ENCODE results near the gene E2F2.

The E2F2 gene

DNA sequence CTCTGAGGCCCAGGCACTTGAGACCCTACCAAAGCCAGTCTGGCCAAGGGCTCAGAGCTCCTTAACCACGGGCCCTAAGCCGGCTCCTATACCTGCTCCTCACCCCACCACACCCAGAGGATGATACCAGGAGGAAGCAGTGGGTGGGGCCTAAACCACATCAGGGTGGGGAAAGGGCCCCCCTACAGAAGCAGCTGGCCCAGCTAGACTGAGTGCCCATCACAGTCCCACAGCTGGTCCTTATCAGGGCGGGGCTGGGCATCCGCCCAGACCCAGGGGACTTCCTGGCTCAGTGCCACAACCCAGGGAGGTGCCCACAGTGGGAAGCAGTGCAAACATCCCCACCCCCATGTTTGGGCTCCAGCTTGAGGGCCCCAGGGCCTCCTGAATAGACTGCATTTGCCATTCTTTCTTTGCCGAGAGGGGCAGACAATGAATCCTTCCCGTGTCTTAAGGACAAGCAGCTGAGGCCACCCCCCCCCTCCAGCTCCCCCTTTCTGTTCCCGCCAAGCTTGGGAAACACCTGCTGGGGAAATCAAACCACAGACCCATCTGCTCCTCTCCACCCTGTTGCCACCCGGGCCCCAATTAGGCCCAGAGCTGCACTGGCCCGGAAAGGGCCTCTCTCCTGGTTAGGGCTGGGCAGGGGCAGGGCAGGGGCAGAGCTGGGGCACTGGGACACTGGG is 6.2 kb downstream of the E2F2 start:
- Mint-ChIP-seq H3K4me3 (no peak overlapping the region), H3K27ac (no peak overlapping the region), H3K27me3 (ENCODE audit: low read depth, poor library complexity) (peaks cover 9% of the 10 kb centered on the region), H3K36me3 (ENCODE audit: low read depth) (peaks cover 12% of the 10 kb centered on the region), H3K9me3 (no peaks in the 10 kb centered on the region), H3K4me1 (peaks cover 21% of the 10 kb centered on the region)
- no peak for DNase-seq
- TF ChIP-seq, protein P1, sequence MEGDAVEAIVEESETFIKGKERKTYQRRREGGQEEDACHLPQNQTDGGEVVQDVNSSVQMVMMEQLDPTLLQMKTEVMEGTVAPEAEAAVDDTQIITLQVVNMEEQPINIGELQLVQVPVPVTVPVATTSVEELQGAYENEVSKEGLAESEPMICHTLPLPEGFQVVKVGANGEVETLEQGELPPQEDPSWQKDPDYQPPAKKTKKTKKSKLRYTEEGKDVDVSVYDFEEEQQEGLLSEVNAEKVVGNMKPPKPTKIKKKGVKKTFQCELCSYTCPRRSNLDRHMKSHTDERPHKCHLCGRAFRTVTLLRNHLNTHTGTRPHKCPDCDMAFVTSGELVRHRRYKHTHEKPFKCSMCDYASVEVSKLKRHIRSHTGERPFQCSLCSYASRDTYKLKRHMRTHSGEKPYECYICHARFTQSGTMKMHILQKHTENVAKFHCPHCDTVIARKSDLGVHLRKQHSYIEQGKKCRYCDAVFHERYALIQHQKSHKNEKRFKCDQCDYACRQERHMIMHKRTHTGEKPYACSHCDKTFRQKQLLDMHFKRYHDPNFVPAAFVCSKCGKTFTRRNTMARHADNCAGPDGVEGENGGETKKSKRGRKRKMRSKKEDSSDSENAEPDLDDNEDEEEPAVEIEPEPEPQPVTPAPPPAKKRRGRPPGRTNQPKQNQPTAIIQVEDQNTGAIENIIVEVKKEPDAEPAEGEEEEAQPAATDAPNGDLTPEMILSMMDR (IDR thresholded peaks at IDR 0.05) = no peak

DNA sequence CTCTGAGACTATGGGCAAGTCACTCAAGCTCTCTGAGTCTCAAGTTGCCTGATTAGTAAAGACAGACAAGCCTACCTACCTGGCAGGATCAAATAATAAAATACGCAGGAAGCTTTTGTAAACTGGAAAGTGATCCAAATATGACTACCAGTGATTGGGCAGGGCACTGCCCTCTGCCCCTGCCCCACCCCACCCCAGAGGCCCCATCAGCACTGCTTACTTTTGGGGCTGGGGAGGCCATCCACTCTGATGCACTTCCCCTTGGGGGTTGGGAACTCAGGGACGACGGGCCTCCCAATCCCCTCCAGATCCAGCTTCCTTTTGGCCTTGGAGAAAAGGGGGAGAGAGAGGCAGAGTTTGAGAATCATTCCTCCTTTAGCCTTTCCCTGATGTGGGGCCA is 6.9 kb downstream of the E2F2 start:
- H3K4me1 Mint-ChIP-seq = peaks cover 14% of the 10 kb centered on the region
- H3K9me3 Mint-ChIP-seq = no peaks in the 10 kb centered on the region
- no peak for DNase-seq
- TF ChIP-seq, protein P1 (IDR thresholded peaks at IDR 0.05) = no peak
- no peak overlapping the region for H3K27ac Mint-ChIP-seq
- H3K4me3 Mint-ChIP-seq = no peak overlapping the region
- H3K36me3 Mint-ChIP-seq (ENCODE audit: low read depth) = peaks cover 15% of the 10 kb centered on the region
- H3K27me3 Mint-ChIP-seq (ENCODE audit: low read depth, poor library complexity) = peaks cover 4% of the 10 kb centered on the region

DNA sequence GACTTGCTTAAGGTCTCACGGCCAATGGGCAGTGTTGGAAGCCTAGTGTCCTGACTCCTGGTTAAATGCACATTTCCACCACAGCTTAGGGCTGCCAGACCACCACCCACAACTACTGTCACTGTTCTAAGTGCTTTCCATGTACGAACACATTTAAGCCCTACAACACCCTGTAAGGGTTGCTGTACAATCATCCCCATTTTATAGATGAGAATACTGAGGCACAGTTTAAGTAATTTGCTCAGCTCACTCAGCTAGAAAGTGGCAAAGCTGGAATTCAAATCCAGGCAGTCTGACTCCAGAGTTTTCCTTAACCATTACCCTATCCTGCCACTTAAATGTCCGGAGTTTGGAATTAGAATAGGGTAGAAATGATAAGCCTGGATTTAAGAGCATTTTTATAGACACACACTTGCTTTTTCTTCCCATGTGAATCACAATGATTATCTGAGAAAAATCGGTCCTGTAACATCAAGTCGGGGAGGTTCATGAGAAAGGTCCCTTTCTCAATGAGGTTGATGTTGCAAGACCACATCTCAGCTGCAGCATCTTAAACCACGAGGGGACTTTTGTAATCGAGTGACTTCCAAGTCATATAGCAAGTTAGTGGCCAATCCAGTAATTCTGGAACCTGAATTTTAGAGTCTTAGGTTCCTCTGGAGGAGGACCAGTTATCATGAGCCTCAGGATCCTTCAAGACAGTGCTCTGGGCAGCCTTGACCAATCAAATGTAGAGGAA is 8.6 kb downstream of the E2F2 start:
- Mint-ChIP-seq H3K9me3 (no peaks in the 10 kb centered on the region), H3K27ac (no peak overlapping the region), H3K36me3 (ENCODE audit: low read depth) (peaks cover 23% of the 10 kb centered on the region), H3K27me3 (ENCODE audit: low read depth, poor library complexity) (no peaks in the 10 kb centered on the region), H3K4me3 (no peak overlapping the region), H3K4me1 (peaks cover 6% of the 10 kb centered on the region)
- DNase-seq = no peak
- TF ChIP-seq, protein P1 (IDR thresholded peaks at IDR 0.05) = no peak

DNA sequence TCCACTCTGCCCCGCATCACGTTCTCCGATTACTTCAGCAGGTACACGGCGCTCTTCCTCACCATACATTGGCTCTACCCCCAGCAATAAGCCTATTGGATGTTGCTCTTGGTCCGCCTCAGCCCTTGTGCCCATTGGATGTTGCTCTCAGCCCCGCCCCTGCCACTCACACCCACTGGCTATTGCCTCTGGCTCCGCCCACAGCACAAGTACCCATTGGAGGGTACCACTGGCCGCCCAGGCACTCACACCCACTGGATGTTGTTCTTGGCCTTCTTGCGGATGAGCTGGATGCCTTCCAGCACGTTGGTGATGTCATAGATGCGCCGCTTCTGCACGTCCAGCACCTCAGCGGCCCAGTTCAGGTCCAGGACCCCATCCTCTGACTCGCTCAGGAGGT is 9.4 kb downstream of the E2F2 start:
- TF ChIP-seq, protein P1 (IDR thresholded peaks at IDR 0.05) = no peak
- Mint-ChIP-seq H3K9me3 (no peaks in the 10 kb centered on the region), H3K36me3 (ENCODE audit: low read depth) (peaks cover 25% of the 10 kb centered on the region), H3K27ac (peak overlapping the region; percentile 88), H3K4me1 (peaks cover 6% of the 10 kb centered on the region), H3K4me3 (no peak overlapping the region), H3K27me3 (ENCODE audit: low read depth, poor library complexity) (no peaks in the 10 kb centered on the region)
- DNase-seq = no peak

DNA sequence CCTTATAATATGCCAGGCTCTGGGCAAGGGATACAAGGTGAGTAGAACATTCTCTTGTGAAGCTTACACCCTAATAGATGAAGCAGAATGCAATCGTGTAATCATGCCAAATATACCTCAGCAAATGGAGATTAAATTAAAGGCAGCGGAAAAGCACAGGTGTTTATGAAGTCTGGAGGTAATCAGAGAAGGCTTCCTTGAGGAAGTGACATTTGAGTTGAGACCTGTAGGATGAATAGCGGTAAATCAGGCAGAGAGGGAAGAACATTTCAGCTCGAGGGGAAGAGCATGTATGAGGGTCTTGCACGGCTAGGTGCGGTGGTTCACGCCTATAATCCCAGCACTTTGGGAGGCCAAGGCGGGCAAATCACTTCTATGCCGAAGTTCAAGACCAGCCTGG is 13.5 kb downstream of the E2F2 start:
- Mint-ChIP-seq H3K9me3 (no peaks in the 10 kb centered on the region), H3K27me3 (ENCODE audit: low read depth, poor library complexity) (no peaks in the 10 kb centered on the region), H3K4me3 (no peak overlapping the region), H3K4me1 (no peaks in the 10 kb centered on the region), H3K27ac (no peak overlapping the region), H3K36me3 (ENCODE audit: low read depth) (peaks cover 30% of the 10 kb centered on the region)
- no peak for DNase-seq
- TF ChIP-seq, protein P1 (IDR thresholded peaks at IDR 0.05) = no peak
